HG02943 (cell line): ENCODE measurements around the gene LAMB2.
A peak's percentile ranks its signal among the peaks of the same experiment; 100 is the strongest.

ENCODE experiments used
- ATAC-seq: cut with Tn5 transposase; IDR thresholded peaks from one replicate; pipeline ENCODE4 v1.9.1; 2021; ENCODE audit warnings: mild to moderate bottlenecking, low read depth, moderate library complexity; ENCODE audit not compliant: unreplicated experiment

The LAMB2 gene

DNA sequence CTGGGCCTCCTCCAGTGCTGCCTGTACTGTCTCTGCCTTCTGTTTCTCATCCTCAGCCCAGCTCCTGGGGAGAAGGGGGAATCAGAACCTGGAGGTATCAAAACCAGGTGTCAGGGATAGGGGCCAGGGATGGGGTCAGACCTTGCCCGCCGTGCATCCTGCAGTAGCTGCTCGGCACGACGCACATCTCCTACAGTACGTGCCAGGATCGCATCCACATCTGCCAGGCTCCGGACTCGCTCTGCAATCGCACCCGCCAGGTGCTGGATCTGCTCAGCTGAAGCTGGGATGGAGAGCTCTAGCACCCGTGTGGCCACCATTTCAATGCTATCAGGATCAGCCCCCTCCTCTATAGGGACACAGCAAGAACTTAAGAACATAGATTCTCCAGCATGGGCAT, 10.8 kb downstream of the LAMB2 start:
- ATAC-seq, result no peak

DNA sequence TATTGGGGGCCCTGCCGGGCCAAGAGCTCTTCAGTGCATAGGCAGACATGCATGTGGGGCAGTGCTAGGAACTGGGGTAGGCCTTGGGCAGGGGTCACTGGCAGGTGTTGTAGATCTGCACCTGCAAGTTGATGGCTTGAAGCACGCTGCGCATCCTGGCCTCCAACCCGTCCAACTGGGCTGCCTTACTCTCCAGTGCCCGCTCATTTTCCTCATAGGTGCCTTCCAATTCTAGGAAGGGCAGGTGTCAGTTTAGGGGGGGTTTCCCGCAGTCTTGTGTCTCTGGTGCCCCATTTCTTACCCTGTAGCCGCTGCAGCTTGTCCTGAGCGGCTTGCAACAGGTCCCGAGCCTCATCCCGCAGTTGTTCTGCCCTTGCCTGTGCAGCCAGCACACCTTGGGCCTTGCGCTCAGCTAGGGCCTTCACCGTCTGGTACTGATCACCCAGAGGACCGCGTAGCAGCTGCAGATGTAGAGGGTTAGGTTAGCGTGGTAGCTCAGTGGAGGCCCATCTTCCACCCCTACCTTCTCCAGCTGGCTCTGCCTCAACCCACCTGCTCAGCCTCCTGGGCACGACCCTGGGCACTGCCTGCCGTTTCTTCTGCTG, 11.6 kb downstream of the LAMB2 start:
- no peak for ATAC-seq

DNA sequence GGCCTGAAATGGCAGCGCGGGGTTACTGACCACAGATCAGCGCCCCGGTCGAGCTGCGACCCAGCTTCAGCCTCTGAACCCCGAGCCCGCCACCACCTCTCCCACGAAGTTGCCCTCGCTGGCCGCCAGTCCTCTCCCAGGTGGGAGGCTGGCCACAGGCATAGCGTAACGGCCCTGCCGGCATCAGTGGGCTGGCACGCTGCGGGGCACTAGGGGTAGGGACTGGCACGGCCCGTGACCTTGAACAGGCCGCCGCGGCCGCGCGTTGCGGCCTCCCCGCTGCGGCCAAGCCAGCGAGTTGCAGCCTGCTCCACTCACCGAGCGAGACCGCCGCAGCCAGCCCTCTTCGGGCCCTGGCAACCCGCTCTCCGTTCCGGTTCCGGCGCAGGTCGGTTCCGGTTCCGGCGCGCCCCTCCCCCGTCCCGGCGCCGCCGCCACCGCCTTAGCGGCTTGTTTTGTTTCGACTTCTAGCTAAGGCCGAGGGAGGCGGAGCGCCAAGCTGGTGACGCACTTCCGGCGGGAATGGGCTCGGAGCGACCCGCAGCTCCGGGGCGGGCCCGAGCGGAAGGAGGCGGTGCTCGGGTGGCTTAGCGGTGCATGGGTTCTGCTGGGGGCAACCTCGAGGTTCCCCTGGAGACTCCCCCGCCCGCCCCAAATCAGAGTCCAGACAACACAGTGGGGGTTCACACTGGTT, 12.3 kb downstream of the LAMB2 start, which contains the start of gene USP19:
TSS of gene USP19 (minus strand) at position 386 of the 694 bp plus-strand sequence. CDS start 1,678 bp downstream, outside the sequence.
- ATAC-seq, result peak; percentile 87

DNA sequence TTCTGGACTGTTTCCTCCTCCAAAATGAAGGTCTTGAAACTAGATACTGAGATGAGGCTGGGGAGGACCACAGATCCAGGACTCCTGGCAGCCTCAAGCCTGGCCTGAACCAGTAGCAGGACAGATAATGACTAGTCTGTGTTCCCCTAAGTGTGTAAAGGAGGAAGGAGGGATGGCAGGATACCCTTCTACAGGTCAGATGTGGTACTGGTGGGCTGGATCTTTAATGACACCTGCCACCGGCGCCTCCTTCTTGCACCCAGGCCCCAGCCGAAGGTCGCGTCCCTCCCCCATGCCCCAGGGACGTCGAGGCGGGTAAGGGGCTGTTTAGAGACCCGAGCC, 12.8 kb downstream of the LAMB2 start:
- ATAC-seq, result no peak

DNA sequence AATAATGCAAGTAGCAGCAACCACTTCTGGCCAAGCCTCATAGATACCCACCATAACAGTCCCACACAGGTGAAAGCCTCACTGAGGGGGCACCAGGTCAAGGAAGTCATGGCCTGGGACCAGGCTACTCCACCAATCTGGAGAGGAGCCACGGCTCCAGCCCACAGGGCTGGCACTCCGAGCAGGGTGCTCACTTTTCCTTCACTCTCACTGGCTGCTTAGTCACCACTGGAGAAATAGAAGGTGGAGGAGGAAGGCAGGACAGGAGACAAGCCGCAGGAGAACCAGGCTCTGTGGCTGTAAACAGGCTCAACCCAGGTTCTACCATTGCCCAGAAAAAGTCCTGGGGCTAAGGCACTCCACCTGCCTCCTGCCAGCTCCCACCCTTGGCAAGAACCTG, 13.4 kb downstream of the LAMB2 start:
- no peak for ATAC-seq

DNA sequence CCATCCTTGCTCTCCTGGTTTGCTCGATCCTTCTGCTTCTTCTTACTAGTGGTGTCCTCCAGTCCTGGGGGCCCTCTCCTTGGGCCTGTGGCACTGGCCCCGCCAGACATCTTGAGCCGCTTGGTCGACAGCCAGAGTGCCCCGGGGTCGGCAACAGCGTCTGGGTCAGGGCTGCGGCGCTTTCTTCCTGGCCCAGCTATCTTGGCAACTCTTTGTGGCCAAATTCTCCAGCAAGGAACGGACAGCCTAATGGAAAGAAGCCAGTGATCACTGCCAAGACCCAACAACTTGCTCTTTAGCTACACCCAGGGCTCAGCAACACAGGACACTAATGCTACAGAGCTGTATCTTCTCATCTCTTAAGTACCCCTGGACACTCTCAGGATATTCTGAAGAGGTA, 13.8 kb downstream of the LAMB2 start:
- ATAC-seq, result no peak

DNA sequence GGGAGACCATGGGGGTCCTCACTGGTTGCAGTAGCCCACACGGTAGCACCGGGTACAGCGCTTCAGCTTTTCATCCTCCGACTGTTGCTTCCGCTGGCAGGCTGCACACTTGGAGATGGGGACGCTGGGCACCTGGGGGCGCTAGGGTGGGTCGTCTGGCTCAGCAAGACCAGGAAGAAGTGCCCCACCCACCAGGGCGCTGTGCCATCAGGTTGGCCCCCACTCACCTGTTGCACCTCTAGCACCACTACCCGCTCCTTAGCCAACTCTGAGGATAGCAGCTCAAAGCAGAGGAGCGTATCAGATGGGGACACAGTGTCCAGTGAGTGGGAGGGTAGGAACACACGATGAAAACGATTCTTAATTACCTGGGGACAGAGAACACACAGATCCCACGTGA, 20.6 kb downstream of the LAMB2 start:
- ATAC-seq, result no peak

DNA sequence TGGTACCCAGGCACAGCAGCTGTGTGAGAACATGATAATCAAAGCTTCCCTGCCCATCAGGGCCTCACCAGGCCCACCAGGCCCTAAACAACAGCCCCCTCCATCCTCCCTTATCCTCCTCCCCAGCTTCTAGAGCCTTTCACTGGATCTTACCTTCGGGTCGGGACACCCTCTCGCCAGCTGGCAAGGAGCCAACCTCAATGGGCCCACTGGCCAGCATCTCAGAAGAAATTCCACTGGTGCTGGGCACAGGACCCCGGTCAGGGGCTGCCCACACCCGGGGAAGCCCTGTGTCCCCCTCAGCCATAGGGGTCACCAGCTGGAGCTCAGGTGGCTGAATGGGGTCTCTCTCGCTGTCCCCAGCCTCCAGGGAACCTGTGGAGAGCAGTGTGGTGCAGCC, 21.5 kb downstream of the LAMB2 start:
- no peak for ATAC-seq

DNA sequence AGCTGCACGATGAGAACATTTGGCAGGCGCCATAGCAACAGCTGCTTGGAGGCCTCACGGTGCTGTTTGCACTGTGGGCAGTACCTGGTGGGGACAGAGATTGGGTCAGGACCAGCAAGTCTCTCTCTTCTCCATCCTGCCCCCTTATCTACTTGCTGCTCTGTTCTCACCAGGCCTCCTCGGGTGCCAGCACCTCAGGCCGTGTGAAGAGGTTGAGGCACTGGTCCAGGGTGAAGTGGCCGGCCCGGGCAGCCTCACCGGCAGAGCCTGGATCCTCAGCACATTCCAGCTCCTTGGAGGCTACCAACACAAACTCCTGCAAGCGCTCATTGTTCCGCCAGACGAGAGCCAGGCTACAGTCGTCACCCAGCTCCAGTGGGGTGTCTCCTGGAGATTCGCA, 22.1 kb downstream of the LAMB2 start:
- ATAC-seq, result no peak

DNA sequence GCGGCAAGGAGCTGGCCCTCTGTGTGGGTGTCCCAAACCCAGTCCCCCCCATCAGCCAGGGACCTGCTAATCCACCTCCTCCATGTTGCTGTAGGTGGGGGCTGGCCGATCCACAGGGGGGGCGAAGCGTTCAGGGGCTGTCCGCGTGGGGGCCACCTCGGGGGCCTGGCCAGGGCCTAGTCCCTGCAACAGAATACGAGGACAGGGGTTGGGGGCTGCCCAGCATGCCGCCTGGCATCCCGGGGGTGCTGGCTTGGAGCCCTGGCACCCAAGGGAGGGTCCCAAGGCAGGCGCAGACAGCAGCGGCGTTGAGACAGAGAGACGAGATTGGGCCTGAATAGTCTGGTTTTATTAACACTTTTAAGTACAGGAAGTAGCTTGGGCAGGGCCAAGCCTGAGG, 24.5 kb downstream of the LAMB2 start:
- ATAC-seq, result no peak

DNA sequence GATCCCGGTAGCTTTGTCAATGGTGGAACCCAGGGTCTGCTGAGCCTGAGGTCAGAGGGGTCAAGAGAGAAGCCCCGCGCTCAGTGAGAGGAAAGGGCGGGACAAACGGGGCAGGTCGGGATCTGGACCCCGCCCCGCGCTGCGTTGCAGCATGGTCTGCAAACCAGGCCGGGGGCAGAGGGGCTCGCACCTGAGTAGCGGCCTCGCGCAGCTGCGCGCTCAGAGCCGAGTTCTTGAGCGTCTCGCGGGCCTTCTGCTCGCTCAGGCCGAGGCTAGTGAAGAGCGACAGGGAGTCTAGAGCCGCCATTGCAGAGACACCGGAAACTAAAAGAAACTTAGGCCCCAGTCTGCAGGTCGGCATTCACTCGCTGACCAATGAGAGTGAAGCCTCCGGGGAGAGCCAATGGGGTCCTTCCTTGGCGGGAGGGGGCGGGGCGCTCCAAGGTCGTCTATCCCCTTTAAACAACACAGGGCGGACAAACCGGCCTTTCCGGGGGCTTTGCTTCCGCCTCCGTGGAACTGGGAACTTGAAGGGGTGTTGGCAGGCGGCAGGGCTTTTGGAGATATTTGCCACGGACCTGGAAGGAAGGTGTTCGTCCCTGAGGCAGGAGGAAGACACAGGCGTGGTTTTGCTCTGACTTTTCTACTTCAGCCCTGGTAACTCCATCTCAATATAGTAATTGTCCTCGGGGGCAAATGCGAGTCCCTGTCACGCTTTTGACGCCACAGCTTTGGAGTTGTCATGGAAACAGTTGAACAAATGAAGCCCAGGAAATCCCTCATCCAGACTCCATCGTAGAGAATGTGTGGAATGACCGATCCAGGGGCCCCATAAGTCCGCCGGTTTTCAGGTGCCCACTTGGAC, 28.2 kb downstream of the LAMB2 start, which contains the start of gene QARS1:
TSS of gene QARS1 (minus strand) at position 331 of the 865 bp plus-strand sequence. CDS start at position 307, 24 bp downstream.
- ATAC-seq, result peak; percentile 78

DNA sequence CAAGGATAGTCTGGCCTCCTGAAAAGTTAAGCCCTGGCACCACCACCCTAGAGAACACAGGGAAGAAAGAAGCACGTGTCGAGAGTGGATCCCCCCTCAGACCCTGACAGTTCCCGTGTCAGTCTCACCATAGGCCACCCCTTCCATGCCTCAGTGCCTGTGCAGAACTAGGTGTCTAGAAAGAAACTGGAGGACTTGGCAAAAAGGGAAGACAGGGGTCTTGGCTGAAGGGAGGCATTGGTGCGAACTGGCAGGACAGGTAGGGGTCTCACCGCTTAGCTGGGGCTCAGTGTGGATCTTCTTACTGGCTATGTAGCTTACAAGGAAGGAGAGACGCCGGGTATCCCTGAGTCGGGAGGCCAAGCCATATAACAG, 28.8 kb downstream of the LAMB2 start:
- ATAC-seq, result no peak

DNA sequence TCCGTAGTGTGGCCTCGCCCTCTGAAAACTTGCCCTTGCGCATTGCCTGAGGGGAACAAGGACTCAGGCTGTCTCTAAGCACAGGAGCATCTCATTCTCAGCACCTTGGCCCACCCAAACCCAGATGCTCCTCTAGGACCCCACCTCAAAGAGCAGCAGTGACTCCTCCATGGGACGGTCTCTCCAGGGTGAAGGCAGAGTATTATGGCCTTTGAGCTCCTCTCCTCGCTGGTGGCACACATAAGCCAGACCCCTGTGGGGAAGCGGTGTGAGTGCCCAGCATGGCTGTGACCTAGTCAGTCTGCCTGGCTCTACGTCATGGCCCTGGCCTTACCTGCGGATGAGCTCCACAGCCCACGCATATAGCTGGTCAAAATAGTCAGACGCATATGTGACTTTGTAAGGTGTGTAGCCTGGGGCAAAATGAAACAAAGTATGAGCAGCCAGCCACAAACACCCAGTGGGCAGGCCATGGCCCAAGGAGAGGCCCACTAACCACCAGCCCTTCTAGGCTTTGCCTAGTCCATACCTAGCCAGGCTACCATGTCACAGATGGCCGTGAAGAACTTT, 32.7 kb downstream of the LAMB2 start:
- ATAC-seq, result no peak

DNA sequence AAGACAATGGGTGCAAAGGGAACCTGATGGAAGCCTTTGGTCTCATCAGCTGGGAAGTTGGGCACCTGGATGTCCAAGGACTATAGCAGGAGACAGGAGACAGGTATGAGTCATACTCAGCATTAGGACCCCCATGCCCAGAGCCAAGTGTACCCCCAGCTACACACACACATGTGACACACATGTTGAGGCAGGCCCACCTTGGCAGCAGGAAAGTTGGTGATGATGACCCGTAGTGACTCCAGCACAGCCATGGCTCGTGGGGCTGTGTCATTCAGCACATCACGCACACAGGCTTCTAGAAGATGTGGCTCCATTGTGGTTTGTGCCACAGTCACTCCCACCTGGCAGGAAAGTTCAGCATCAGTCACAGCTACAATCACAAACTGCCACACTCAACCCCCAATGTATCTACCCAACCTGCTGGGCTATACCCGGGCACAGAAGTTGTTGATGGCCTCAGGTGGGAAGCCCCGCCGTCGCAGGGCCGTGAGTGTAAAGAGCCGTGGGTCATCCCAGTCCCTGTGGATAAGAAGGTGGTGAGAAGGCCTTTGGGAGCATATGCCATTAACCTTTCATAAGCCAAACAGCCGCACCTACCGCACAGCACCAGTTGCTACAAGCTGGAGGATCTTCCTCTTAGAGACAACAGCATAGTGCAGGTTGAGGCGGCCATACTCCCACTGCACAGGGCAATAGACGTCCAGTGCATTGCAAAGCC, 33.8 kb downstream of the LAMB2 start:
- no peak for ATAC-seq

DNA sequence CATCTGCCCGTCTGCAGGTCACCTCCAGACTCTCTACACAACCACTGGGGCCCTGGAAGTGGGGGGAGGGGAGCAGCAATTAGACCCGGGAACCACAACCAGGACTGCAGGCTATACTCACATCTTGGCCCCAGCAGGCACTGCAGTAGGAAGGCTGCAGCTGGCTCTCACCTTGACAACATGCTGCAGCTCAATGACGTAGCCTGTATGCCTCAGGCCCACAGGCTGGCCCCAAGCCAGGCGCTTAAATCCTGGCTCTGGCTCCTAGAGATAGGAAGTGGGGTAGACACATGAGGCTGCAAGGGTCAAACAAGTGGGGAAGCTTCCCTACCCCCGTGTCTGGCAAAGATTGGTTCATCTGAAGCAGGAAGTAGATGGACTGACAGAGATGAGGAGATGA, 34.4 kb downstream of the LAMB2 start:
- no peak for ATAC-seq

DNA sequence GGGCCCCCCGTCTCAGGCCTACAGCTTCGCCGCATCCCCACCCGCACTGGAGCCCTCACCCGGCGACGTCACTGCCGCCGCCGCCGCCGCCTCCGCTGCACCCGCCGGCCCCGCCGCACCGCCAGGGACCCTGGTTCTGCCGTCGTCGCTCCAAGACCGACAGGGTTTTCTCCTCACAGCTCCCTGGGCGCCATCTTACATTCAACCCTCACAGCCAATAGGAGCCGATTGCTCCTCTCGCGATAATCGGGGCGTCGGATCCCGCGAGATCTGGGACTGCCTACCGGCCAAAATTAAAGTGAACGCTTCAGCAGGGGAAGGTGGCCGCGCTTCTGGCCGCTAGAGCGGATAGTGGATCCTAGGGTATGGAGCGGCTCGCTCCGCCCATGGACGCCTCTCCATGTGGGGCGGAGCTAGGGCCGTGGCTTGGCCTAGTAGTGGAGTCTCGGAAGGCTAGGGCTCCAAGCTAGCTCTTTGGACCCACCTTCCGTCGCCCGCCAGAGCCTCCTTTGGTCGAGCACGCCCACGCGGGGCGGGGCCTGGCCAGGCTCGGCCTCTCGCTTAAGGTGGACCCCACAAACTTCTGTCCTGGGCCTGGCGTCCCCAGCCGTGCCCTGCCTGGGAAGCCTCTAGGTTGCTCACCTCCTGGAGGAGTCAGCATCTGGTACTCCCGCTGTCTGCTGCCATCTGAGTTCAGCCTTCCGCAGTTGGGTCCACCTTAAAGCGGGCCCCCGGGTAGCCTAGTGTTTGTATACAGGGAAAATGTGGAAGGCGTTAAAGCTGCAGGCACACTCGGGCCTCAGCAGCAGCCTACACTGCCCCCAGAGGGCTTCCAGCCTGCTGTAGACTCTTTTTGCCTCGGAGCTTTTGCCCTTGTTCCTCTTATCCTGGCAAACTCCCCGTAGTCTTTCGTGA, 38.7 kb downstream of the LAMB2 start, which contains the start of gene QRICH1:
TSS of gene QRICH1 (minus strand) at position 219 of the 915 bp plus-strand sequence. CDS start 17,054 bp downstream, outside the sequence.
- ATAC-seq, result peak; percentile 74

DNA sequence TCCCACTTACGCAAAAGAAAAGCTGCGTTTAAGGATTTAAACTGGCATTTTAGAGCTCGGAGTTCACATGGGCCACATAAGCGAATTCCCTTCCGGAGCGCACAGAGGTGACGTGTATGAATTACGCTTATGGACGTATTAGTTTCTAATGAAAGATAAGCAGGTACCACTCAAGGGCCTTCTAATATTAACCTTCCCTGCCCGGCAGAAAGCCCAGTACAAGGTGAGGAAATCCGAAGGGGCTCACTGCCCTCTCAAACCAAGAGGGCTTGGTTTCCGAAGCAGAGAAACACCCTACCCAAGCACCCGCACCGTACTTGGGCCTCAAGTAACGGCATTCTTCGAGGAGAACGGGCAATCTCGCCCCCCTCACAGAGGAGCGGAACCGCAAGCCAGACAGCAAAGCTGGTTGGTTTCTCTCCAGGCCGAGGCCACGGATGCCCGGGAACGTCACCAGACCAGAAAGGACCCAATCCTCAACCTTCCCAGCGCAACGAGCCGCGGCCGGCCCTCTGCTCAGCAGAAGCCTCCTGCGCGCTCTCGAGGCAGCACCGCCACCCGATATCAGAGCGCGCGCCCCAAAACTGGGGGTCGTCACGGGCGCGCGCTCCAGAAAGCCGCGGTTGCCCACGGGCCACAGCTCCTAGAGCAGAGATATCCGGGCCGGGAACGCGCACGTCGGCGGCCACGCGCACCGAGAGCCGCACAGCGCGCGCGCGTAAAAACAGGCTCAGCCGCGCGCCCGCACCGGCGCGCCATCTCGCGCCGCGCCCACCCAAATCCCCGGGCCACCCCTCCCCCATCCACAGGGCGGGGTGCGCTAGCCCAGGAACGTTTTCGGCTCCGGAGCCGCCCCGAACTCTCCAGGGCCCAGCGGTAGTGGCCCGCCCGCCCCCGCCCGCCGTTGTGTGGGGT, 39.7 kb downstream of the LAMB2 start:
- peak; percentile 39 for ATAC-seq

DNA sequence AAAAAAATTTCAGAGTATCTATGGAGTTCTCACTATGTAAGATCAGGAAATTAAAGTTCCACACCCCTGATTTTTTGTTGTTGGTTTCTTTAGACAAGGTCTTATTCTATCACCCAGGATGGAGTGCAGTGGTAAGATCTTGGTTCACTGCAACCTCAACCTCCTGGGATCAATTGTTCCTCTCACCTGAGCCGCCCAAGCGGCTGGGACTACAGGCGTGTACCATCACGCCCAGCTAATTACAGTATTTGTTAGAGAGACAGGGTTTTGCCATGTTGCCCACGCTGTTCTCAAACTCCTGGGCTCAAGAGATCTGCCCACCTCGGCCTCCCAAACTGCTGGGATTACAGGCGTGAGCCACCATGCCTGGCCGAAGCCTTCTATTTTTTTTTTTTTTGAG, 51.4 kb downstream of the LAMB2 start:
- no peak for ATAC-seq
